Activated T-cell treated with anti-CD3 and anti-CD28 coated beads, Interleukin-2, amount 50 U/mL, for 24 hours (primary cell): ENCODE data around the gene NANOS2.
A peak's percentile ranks its signal among the peaks of the same experiment; 100 is the strongest.

Experiments
- DNase-seq: peaks from one replicate; pipeline ENCODE4 v3.0.0-alpha.2; 2020
- H3K27ac Mint-ChIP-seq: 2 replicates; pipeline ENCODE4 v1.8.0; 2020; ENCODE audit warnings: mild to moderate bottlenecking, mixed read lengths
- H3K27me3 Mint-ChIP-seq: 2 replicates; pipeline ENCODE4 v1.8.0; 2020; ENCODE audit warnings: mixed read lengths
- H3K36me3 Mint-ChIP-seq: 2 replicates; pipeline ENCODE4 v1.8.0; 2020; ENCODE audit warnings: low read depth, mixed read lengths
- H3K4me1 Mint-ChIP-seq: 2 replicates; pipeline ENCODE4 v1.8.0; 2020; ENCODE audit warnings: low read depth, mixed read lengths
- H3K4me3 Mint-ChIP-seq: 2 replicates; pipeline ENCODE4 v1.8.0; 2020; ENCODE audit warnings: mild to moderate bottlenecking, moderate library complexity, mixed read lengths
- H3K9me3 Mint-ChIP-seq: 2 replicates; pipeline ENCODE4 v1.8.0; 2020; ENCODE audit warnings: mixed read lengths

NANOS2 gene

GRCh38 chr19:45890877-45891276, 23.7 kb downstream of the NANOS2 start:
- H3K27ac Mint-ChIP-seq = no peak overlapping the region

GRCh38 chr19:45889210-45889885, 25.2 kb downstream of the NANOS2 start:
- H3K27ac Mint-ChIP-seq = peak overlapping the region; percentile 55
- no peak overlapping the region for H3K4me3 Mint-ChIP-seq

More at GRCh38 chr19:45890877-45891276, 23.7 kb downstream of the NANOS2 start:
- no peak for DNase-seq
- Mint-ChIP-seq H3K27me3 (no peaks in the 10 kb centered on the region), H3K9me3 (no peaks in the 10 kb centered on the region), H3K36me3 (peaks cover 14% of the 10 kb centered on the region), H3K4me1 (peaks cover 13% of the 10 kb centered on the region), H3K4me3 (no peak overlapping the region)

GRCh38 chr19:45887200-45887710, 27.3 kb downstream of the NANOS2 start:
- no peak for DNase-seq
- H3K36me3 Mint-ChIP-seq = peaks cover 11% of the 10 kb centered on the region
- H3K4me1 Mint-ChIP-seq = peaks cover 28% of the 10 kb centered on the region
- H3K9me3 Mint-ChIP-seq = no peaks in the 10 kb centered on the region
- peak overlapping the region; percentile 86 for H3K4me3 Mint-ChIP-seq
- no peaks in the 10 kb centered on the region for H3K27me3 Mint-ChIP-seq
- peak overlapping the region; percentile 97 for H3K27ac Mint-ChIP-seq

More at GRCh38 chr19:45889210-45889885, 25.2 kb downstream of the NANOS2 start:
- H3K36me3 Mint-ChIP-seq = peaks cover 4% of the 10 kb centered on the region
- no peaks in the 10 kb centered on the region for H3K27me3 Mint-ChIP-seq
- DNase-seq = no peak
- H3K4me1 Mint-ChIP-seq = peaks cover 18% of the 10 kb centered on the region
- no peaks in the 10 kb centered on the region for H3K9me3 Mint-ChIP-seq

GRCh38 chr19:45886427-45887199, 28.0 kb downstream of the NANOS2 start:
- H3K4me1 Mint-ChIP-seq = peaks cover 32% of the 10 kb centered on the region
- peak overlapping the region; percentile 86 for H3K4me3 Mint-ChIP-seq
- H3K9me3 Mint-ChIP-seq = no peaks in the 10 kb centered on the region
- peak overlapping the region; percentile 97 for H3K27ac Mint-ChIP-seq
- peak; percentile 92 for DNase-seq
- no peaks in the 10 kb centered on the region for H3K27me3 Mint-ChIP-seq
- peaks cover 11% of the 10 kb centered on the region for H3K36me3 Mint-ChIP-seq

GRCh38 chr19:45885556-45886426, 28.8 kb downstream of the NANOS2 start, which contains the start of gene IRF2BP1:
TSS of gene IRF2BP1 (minus strand) at chr19:45886141. CDS start at chr19:45885774, 367 bp downstream.
- peak; percentile 90 for DNase-seq
- H3K27ac Mint-ChIP-seq = peak within 1 kb of the TSS; percentile 97
- H3K27me3 Mint-ChIP-seq = peaks cover 3% of the 10 kb centered on the region
- H3K36me3 Mint-ChIP-seq = peaks cover 11% of the 10 kb centered on the region
- peaks cover 38% of the 10 kb centered on the region for H3K4me1 Mint-ChIP-seq
- H3K4me3 Mint-ChIP-seq = peak within 1 kb of the TSS; percentile 86
- H3K9me3 Mint-ChIP-seq = no peaks in the 10 kb centered on the region

GRCh38 chr19:45884682-45885555, 29.7 kb downstream of the NANOS2 start:
- Mint-ChIP-seq H3K9me3 (no peaks in the 10 kb centered on the region), H3K27ac (peak overlapping the region; percentile 18), H3K27me3 (peaks cover 3% of the 10 kb centered on the region), H3K4me1 (peaks cover 38% of the 10 kb centered on the region), H3K4me3 (peak overlapping the region; percentile 70), H3K36me3 (peaks cover 8% of the 10 kb centered on the region)
- DNase-seq = peak; percentile 54

- H3K27ac Mint-ChIP-seq = peak overlapping the region; percentile 29
- no peaks in the 10 kb centered on the region for H3K9me3 Mint-ChIP-seq
- peak overlapping the region; percentile 83 for H3K4me3 Mint-ChIP-seq
- DNase-seq = no peak
- H3K27me3 Mint-ChIP-seq = peaks cover 3% of the 10 kb centered on the region
- H3K4me1 Mint-ChIP-seq = peaks cover 38% of the 10 kb centered on the region
- H3K36me3 Mint-ChIP-seq = peaks cover 8% of the 10 kb centered on the region
Observed at GRCh38 chr19:45883881-45884681, 30.5 kb downstream of the NANOS2 start.

- no peaks in the 10 kb centered on the region for H3K9me3 Mint-ChIP-seq
- no peak for DNase-seq
- peaks cover 5% of the 10 kb centered on the region for H3K27me3 Mint-ChIP-seq
- H3K4me1 Mint-ChIP-seq = peaks cover 38% of the 10 kb centered on the region
- peaks cover 8% of the 10 kb centered on the region for H3K36me3 Mint-ChIP-seq
- H3K27ac Mint-ChIP-seq = peak overlapping the region; percentile 83
- H3K4me3 Mint-ChIP-seq = peak overlapping the region; percentile 83
Observed at GRCh38 chr19:45883586-45883880, 31.0 kb downstream of the NANOS2 start.

GRCh38 chr19:45882652-45883585, 31.7 kb downstream of the NANOS2 start:
- Mint-ChIP-seq H3K27ac (peak overlapping the region; percentile 83), H3K4me3 (peak overlapping the region; percentile 83), H3K9me3 (no peaks in the 10 kb centered on the region), H3K27me3 (peaks cover 8% of the 10 kb centered on the region), H3K36me3 (peaks cover 8% of the 10 kb centered on the region), H3K4me1 (peaks cover 39% of the 10 kb centered on the region)
- peak; percentile 92 for DNase-seq

GRCh38 chr19:45881909-45882528, 32.6 kb downstream of the NANOS2 start:
- H3K4me1 Mint-ChIP-seq = peaks cover 40% of the 10 kb centered on the region
- H3K27ac Mint-ChIP-seq = no peak overlapping the region
- no peak overlapping the region for H3K4me3 Mint-ChIP-seq
- DNase-seq = no peak
- H3K9me3 Mint-ChIP-seq = no peaks in the 10 kb centered on the region
- peaks cover 15% of the 10 kb centered on the region for H3K27me3 Mint-ChIP-seq
- peaks cover 8% of the 10 kb centered on the region for H3K36me3 Mint-ChIP-seq

- DNase-seq = no peak
- Mint-ChIP-seq H3K27ac (no peak overlapping the region), H3K27me3 (peaks cover 17% of the 10 kb centered on the region), H3K9me3 (no peaks in the 10 kb centered on the region), H3K4me3 (no peak overlapping the region), H3K36me3 (peaks cover 8% of the 10 kb centered on the region), H3K4me1 (peaks cover 40% of the 10 kb centered on the region)
Observed at GRCh38 chr19:45881082-45881908, 33.3 kb downstream of the NANOS2 start.
